A549 (cell line): ENCODE measurements around the gene IFIT1.

Experiments
- CHD2 ChIP-seq: fragments of 150-350 bp; IDR thresholded peaks from 2 replicates; pipeline ENCODE4 v1.6.1; 2014; ENCODE audit warnings: low read length; ENCODE audit not compliant: partially characterized antibody
- CTCF ChIP-seq: fragments of >200 bp; sonication (Bioruptor Twin); formaldehyde crosslinking; IDR thresholded peaks from 3 replicates; pipeline ENCODE4 v1.5.1; 2016
- RAD21 ChIP-seq, 2 experiments: fragments of >200 bp in 1 of 2; sonication (Bioruptor Twin) in 1 of 2; formaldehyde crosslinking in 1 of 2; IDR thresholded peaks in 1 of 2; conservative IDR thresholded peaks in 1 of 2; 2 replicates in 1 of 2; 3 replicates in 1 of 2; pipeline ENCODE4 v1.6.1; 2012 to 2018; ENCODE audit warnings: inconsistent platforms in 1 of 2

GRCh38 chr10:89379103-89379502, 13.3 kb upstream of the IFIT1 start:
- TF ChIP-seq RAD21 (conservative IDR thresholded peaks at IDR 0.05 in 1 of 2, IDR thresholded peaks at IDR 0.05 in 1 of 2), result no peak
- TF ChIP-seq CTCF, result no peak
- no peak for TF ChIP-seq CHD2
